ENCODE data around the gene OR2M7.

GRCh38 chr1:248359415-248359814 lies 35.0 kb upstream of the OR2M7 start:
- TF ChIP-seq POLR2A (IDR thresholded peaks at IDR 0.05; ENCODE audit: low read length) (no peak), CTCF (IDR thresholded peaks at IDR 0.05) (no peak), USF2 (IDR thresholded peaks at IDR 0.05) (no peak)

Data from A549 (cell line).